ENCODE data around the gene ABL1. TPM values are rescaled to one million over a fixed set of nuclear protein-coding genes. Genes with fewer than 3 reads are reported as not detected.

ABL1 gene
- polyA plus RNA-seq, 1 of the 3 experiments (the other 2 are of a cell fraction) = 24.6 TPM

DNA sequence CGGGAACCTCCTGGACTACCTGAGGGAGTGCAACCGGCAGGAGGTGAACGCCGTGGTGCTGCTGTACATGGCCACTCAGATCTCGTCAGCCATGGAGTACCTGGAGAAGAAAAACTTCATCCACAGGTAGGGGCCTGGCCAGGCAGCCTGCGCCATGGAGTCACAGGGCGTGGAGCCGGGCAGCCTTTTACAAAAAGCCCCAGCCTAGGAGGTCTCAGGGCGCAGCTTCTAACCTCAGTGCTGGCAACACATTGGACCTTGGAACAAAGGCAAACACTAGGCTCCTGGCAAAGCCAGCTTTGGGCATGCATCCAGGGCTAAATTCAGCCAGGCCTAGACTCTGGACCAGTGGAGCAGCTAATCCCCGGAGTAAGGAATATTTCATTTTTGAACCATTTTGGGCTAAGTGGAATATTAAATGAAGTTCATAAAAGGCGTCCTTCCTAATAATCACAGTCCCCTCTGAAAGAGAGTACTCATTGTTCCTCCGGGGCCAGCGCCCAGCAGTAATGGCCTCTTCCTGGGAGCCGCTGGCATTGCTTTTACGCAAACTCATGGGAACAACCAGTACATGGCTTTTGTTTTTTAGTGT lies 38.0 kb downstream of the ABL1 start:
- Histone ChIP-seq H3F3A (replicated peaks; ENCODE audit: insufficient read depth) (peaks cover 6% of the 10 kb centered on the region), H3K36me3 (replicated peaks in 1 of 2; ENCODE audit: control insufficient read depth in 1 of 2, insufficient read depth in 2 of 2, low read length in 1 of 2) (peaks cover 60 to 75% of the 10 kb centered on the region in 2 experiments), H3K9me2 (no peaks in the 10 kb centered on the region), H3K79me2 (ENCODE audit: insufficient read depth) (peaks cover 72% of the 10 kb centered on the region), H3K4me2 (no peak overlapping the region), H2AFZ (ENCODE audit: low read depth) (no peak overlapping the region), H3K27ac (ENCODE audit: low read depth in 2 of 2, low read length in 1 of 2) (no peak overlapping the region), H3K9me3 (no peaks in the 10 kb centered on the region), H3K9ac (no peak overlapping the region), H3K27me3 (ENCODE audit: insufficient read depth) (no peaks in the 10 kb centered on the region), H4K20me1 (ENCODE audit: insufficient read depth) (peaks cover 71% of the 10 kb centered on the region), H3K4me3 (ENCODE audit: low read depth in 2 of 2, low read length in 1 of 2) (no peak overlapping the region), H3K4me1 (ENCODE audit: control insufficient read depth in 1 of 2, insufficient read depth in 2 of 2, low read depth in 1 of 2, low read length in 1 of 2) (peaks cover 0 to 10% of the 10 kb centered on the region in 2 experiments; a peak in 2 of 4 replicates)
- TF ChIP-seq, protein P1, sequence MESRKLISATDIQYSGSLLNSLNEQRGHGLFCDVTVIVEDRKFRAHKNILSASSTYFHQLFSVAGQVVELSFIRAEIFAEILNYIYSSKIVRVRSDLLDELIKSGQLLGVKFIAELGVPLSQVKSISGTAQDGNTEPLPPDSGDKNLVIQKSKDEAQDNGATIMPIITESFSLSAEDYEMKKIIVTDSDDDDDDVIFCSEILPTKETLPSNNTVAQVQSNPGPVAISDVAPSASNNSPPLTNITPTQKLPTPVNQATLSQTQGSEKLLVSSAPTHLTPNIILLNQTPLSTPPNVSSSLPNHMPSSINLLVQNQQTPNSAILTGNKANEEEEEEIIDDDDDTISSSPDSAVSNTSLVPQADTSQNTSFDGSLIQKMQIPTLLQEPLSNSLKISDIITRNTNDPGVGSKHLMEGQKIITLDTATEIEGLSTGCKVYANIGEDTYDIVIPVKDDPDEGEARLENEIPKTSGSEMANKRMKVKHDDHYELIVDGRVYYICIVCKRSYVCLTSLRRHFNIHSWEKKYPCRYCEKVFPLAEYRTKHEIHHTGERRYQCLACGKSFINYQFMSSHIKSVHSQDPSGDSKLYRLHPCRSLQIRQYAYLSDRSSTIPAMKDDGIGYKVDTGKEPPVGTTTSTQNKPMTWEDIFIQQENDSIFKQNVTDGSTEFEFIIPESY (IDR thresholded peaks at IDR 0.05; ENCODE audit: borderline replicate concordance, low read depth) = no peak
- TF ChIP-seq TEAD4 (IDR thresholded peaks at IDR 0.05; ENCODE audit: borderline replicate concordance, insufficient read depth) = no peak
- TF ChIP-seq, protein P2, sequence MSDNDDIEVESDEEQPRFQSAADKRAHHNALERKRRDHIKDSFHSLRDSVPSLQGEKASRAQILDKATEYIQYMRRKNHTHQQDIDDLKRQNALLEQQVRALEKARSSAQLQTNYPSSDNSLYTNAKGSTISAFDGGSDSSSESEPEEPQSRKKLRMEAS (IDR thresholded peaks at IDR 0.05; ENCODE audit: low read depth) = no peak
- TF ChIP-seq MEF2A (IDR thresholded peaks at IDR 0.05; ENCODE audit: borderline replicate concordance, low read depth) = no peak
- TF ChIP-seq FOXJ3 (CRISPR knock-in tag; IDR thresholded peaks at IDR 0.05) = no peak
- no peak for TF ChIP-seq FOXM1 (IDR thresholded peaks at IDR 0.05; ENCODE audit: low read depth)
- TF ChIP-seq FOSL2 (IDR thresholded peaks at IDR 0.05; ENCODE audit: borderline replicate concordance, low read depth) = no peak
- no peak for TF ChIP-seq ELF1 (IDR thresholded peaks at IDR 0.05)
- TF ChIP-seq JUND (IDR thresholded peaks at IDR 0.05) = no peak
- no peak for TF ChIP-seq CHD2 (IDR thresholded peaks at IDR 0.05; ENCODE audit: low read length, partially characterized antibody)
- no peak for TF ChIP-seq NFIC (IDR thresholded peaks at IDR 0.05; ENCODE audit: borderline replicate concordance)
- TF ChIP-seq EP300 (IDR thresholded peaks at IDR 0.05; ENCODE audit: borderline replicate concordance in 1 of 2, low read depth in 1 of 2, low read length in 1 of 2) = no peak
- ChIA-PET POLR2A (no interaction called here), CTCF (interaction anchor here (0.7 to 1.4 kb wide), 2 partner anchors 173 to 184 kb away, joined by 3 read pairs; no protein-coding TSS in a partner anchor)
- 96% methylated on average over 11 of the region's 15 CpGs for WGBS (ENCODE audit: low lambda C conversion rate)
- DNase-seq = no peak

DNA sequence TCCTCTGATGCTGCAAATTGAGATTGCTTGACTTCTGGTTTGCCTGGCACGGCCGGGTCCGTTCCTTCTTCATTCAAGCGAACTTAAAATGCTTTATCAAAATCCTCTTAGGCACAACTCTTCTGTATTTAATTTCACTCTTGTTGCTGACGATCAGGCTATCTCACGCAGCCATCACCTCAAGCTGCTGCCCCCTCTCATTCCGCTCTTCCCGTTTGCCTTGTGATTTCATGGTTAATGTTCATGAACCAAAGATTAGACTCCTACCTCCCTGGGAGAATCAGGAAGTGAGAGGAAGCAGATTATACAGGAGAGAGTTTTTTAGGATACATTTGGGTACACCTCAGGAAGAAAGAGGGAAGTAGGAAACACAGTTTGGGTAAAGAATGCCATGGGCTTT lies 38.9 kb downstream of the ABL1 start:
- H3K27me3 ChIP-seq (ENCODE audit: insufficient read depth) = no peaks in the 10 kb centered on the region
- no peaks in the 10 kb centered on the region for H3K9me3 ChIP-seq
- peaks cover 63% of the 10 kb centered on the region for H3K79me2 ChIP-seq (ENCODE audit: insufficient read depth)
- CTCF ChIA-PET = interaction anchor here (1.4 kb wide), 1 partner anchor 183 kb away, joined by 3 read pairs; no protein-coding TSS in a partner anchor
- no peak overlapping the region for H2AFZ ChIP-seq (ENCODE audit: low read depth)
- POLR2A ChIA-PET = no interaction called here
- no peak for DNase-seq
- no peak overlapping the region for H3K9ac ChIP-seq
- H4K20me1 ChIP-seq (ENCODE audit: insufficient read depth) = peaks cover 61% of the 10 kb centered on the region
- H3K27ac ChIP-seq (ENCODE audit: low read depth in 2 of 2, low read length in 1 of 2) = no peak overlapping the region
- peaks cover 68 to 81% of the 10 kb centered on the region in 2 experiments for H3K36me3 ChIP-seq (replicated peaks in 1 of 2; ENCODE audit: control insufficient read depth in 1 of 2, insufficient read depth in 2 of 2, low read length in 1 of 2)
- no peak overlapping the region for H3K4me2 ChIP-seq
- no peaks in the 10 kb centered on the region for H3K9me2 ChIP-seq
- H3K4me3 ChIP-seq (ENCODE audit: low read depth in 2 of 2, low read length in 1 of 2) = no peak overlapping the region
- WGBS (ENCODE audit: low lambda C conversion rate) = 99% methylated on average over 8 of the region's 8 CpGs
- peaks cover 0 to 3% of the 10 kb centered on the region in 2 experiments; a peak in 2 of 4 replicates for H3K4me1 ChIP-seq (ENCODE audit: control insufficient read depth in 1 of 2, insufficient read depth in 2 of 2, low read depth in 1 of 2, low read length in 1 of 2)
- H3F3A ChIP-seq (replicated peaks; ENCODE audit: insufficient read depth) = peaks cover 6% of the 10 kb centered on the region
- TF ChIP-seq, protein P1 (IDR thresholded peaks at IDR 0.05; ENCODE audit: borderline replicate concordance, low read depth) = no peak
- TF ChIP-seq POLR2AphosphoS5 (IDR thresholded peaks at IDR 0.05; ENCODE audit: low read depth, low read length) = no peak
- no peak for TF ChIP-seq FOXM1 (IDR thresholded peaks at IDR 0.05; ENCODE audit: low read depth)
- no peak for TF ChIP-seq EP300 (IDR thresholded peaks at IDR 0.05; ENCODE audit: borderline replicate concordance in 1 of 2, low read depth in 1 of 2, low read length in 1 of 2)
- TF ChIP-seq, protein P3, sequence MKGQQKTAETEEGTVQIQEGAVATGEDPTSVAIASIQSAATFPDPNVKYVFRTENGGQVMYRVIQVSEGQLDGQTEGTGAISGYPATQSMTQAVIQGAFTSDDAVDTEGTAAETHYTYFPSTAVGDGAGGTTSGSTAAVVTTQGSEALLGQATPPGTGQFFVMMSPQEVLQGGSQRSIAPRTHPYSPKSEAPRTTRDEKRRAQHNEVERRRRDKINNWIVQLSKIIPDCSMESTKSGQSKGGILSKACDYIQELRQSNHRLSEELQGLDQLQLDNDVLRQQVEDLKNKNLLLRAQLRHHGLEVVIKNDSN (IDR thresholded peaks at IDR 0.05; ENCODE audit: borderline replicate concordance, low read depth) = no peak
- TF ChIP-seq, protein P4, sequence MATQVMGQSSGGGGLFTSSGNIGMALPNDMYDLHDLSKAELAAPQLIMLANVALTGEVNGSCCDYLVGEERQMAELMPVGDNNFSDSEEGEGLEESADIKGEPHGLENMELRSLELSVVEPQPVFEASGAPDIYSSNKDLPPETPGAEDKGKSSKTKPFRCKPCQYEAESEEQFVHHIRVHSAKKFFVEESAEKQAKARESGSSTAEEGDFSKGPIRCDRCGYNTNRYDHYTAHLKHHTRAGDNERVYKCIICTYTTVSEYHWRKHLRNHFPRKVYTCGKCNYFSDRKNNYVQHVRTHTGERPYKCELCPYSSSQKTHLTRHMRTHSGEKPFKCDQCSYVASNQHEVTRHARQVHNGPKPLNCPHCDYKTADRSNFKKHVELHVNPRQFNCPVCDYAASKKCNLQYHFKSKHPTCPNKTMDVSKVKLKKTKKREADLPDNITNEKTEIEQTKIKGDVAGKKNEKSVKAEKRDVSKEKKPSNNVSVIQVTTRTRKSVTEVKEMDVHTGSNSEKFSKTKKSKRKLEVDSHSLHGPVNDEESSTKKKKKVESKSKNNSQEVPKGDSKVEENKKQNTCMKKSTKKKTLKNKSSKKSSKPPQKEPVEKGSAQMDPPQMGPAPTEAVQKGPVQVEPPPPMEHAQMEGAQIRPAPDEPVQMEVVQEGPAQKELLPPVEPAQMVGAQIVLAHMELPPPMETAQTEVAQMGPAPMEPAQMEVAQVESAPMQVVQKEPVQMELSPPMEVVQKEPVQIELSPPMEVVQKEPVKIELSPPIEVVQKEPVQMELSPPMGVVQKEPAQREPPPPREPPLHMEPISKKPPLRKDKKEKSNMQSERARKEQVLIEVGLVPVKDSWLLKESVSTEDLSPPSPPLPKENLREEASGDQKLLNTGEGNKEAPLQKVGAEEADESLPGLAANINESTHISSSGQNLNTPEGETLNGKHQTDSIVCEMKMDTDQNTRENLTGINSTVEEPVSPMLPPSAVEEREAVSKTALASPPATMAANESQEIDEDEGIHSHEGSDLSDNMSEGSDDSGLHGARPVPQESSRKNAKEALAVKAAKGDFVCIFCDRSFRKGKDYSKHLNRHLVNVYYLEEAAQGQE (IDR thresholded peaks at IDR 0.05; ENCODE audit: low read depth, low read length) = no peak
- TF ChIP-seq NFIC (IDR thresholded peaks at IDR 0.05; ENCODE audit: borderline replicate concordance) = no peak
- TF ChIP-seq YY1 (IDR thresholded peaks at IDR 0.05; ENCODE audit: low read depth) = no peak
- no peak for TF ChIP-seq GATA2 (CRISPR knock-in tag; IDR thresholded peaks at IDR 0.05)
- TF ChIP-seq RCOR1 (IDR thresholded peaks at IDR 0.05; ENCODE audit: low read length) = no peak
- no peak for TF ChIP-seq TEAD4 (IDR thresholded peaks at IDR 0.05; ENCODE audit: borderline replicate concordance, insufficient read depth)
- no peak for TF ChIP-seq MEF2A (IDR thresholded peaks at IDR 0.05; ENCODE audit: borderline replicate concordance, low read depth)

Data from SK-N-SH (cell line).